Stomach smooth muscle (tissue), 2 donors: ENCODE results near the gene C15orf39.

Experiments
- H3K27ac ChIP-seq: one replicate; pipeline ENCODE4 v1.7.0; 2013; ENCODE audit warnings: mild to moderate bottlenecking, low read length, inconsistent platforms
- H3K27me3 ChIP-seq, 2 donors: one replicate each; pipeline ENCODE4 v1.7.0; 2013; ENCODE audit warnings: low read length in 2 of 2; ENCODE audit not compliant: insufficient read depth in 2 of 2, control insufficient read depth in 1 of 2
- H3K36me3 ChIP-seq, 2 donors: one replicate each; pipeline ENCODE4 v1.7.0; 2013; ENCODE audit warnings: low read length in 2 of 2; ENCODE audit not compliant: control insufficient read depth in 2 of 2, insufficient read depth in 2 of 2
- H3K4me1 ChIP-seq: one replicate; pipeline ENCODE4 v1.7.0; 2013; ENCODE audit warnings: low read length; ENCODE audit not compliant: control insufficient read depth, insufficient read depth
- H3K4me3 ChIP-seq, 2 donors: one replicate each; pipeline ENCODE4 v1.7.0; 2013; ENCODE audit warnings: low read length in 2 of 2
- H3K9ac ChIP-seq, 2 donors: one replicate each; pipeline ENCODE4 v1.7.0; 2013; ENCODE audit warnings: low read length in 2 of 2, mild to moderate bottlenecking in 1 of 2
- H3K9me3 ChIP-seq, 2 donors: one replicate each; pipeline ENCODE4 v1.7.0; 2013; ENCODE audit warnings: low read length in 2 of 2; ENCODE audit not compliant: control insufficient read depth in 2 of 2
- donor health status: healthy.
- donor health status: Pancreatic carcinoma.

The C15orf39 gene

GRCh38 chr15:75174102-75174501 is 27.6 kb upstream of the C15orf39 start:
- Histone ChIP-seq H3K9ac (no peak overlapping the region), H3K27me3 (no peaks in the 10 kb centered on the region), H3K36me3 (no peaks in the 10 kb centered on the region), H3K4me1 (peaks cover 15% of the 10 kb centered on the region), H3K27ac (no peak overlapping the region), H3K9me3 (no peaks in the 10 kb centered on the region), H3K4me3 (no peak overlapping the region)

DNA sequence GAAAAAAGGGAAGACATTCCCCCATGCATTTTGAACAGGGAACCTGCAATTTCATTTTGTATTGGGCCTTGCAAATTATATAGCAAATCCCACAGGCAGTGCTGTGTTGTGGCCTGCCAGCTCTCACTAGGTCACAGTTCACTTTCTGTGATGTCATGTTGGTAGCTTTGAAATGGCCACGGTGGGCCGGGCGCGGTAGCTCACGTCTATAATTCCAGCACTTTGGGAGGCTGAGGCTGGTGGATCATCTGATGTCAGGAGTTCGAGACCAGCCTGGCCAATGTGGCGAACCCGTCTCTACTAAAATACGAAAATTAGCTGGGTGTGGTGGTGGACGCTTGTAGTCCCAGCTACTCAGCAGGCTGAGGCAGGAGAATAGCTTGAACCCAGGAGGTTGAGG is 27.0 kb upstream of the C15orf39 start:
- Histone ChIP-seq H3K9ac (no peak overlapping the region), H3K36me3 (no peaks in the 10 kb centered on the region), H3K4me3 (no peak overlapping the region), H3K27me3 (no peaks in the 10 kb centered on the region), H3K27ac (no peak overlapping the region), H3K4me1 (peaks cover 20% of the 10 kb centered on the region), H3K9me3 (no peaks in the 10 kb centered on the region)

DNA sequence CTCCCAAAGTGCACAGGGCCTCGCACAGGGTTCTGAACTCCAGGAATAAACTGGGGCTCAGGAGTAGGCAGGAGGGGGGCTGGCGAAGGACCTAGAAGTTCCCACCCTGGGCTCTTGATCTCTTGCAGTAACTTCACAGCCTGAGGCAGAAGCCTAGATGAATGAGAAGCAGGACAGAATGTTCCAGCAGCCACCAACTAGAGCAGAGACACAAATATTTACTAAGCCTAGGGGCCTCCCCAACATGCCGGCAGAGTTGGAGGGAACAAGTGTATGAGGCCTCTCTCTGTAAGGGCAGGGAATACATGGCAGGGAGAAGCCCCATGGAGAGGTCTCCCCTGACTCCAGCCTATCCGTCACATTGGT is 25.3 kb upstream of the C15orf39 start:
- no peak overlapping the region for H3K9ac ChIP-seq
- no peak overlapping the region for H3K4me3 ChIP-seq
- peaks cover 32% of the 10 kb centered on the region for H3K4me1 ChIP-seq
- H3K36me3 ChIP-seq = no peaks in the 10 kb centered on the region
- H3K27ac ChIP-seq = peak overlapping the region; percentile 31
- no peaks in the 10 kb centered on the region for H3K27me3 ChIP-seq
- no peaks in the 10 kb centered on the region for H3K9me3 ChIP-seq

DNA sequence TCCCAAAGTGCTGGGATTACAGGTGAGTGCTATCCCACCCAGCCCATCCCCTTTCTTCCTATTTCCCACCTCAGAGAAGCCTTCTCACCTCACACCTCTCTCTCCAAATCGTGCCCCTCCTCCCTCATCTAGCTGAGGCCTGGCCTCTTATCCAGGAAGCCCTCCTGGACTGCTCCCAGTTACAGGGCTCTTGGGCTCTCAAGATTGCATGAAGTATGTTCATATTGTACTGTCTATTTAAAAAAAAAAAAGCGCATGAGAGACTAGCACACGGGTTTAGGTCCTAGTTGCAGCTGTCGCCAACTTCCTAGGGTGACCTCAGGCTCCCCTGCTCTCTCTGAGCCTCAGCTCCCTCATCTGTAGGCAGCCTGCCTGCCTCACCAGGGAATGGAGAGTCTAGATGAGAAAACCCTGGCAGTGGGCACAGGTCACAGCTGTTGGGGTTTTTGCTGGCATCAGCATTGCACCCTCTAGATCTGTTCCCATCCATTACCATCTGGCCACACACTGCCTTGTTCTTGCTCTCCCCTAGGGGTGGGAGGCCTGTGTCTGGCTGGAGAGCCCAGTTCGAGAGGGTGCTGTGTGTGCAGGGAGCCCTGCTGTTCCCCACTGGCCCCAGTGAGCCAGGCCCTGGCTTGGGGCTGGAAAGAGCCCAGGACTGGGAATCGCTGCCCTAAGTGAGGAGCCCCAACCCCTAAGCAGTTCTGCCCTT is 24.2 kb upstream of the C15orf39 start:
- Histone ChIP-seq H3K36me3 (no peaks in the 10 kb centered on the region), H3K27ac (peak overlapping the region; percentile 73), H3K9me3 (no peaks in the 10 kb centered on the region), H3K9ac (peak overlapping the region in 1 of 2 donors; percentile 6), H3K4me3 (no peak overlapping the region), H3K27me3 (no peaks in the 10 kb centered on the region), H3K4me1 (peaks cover 32% of the 10 kb centered on the region)

DNA sequence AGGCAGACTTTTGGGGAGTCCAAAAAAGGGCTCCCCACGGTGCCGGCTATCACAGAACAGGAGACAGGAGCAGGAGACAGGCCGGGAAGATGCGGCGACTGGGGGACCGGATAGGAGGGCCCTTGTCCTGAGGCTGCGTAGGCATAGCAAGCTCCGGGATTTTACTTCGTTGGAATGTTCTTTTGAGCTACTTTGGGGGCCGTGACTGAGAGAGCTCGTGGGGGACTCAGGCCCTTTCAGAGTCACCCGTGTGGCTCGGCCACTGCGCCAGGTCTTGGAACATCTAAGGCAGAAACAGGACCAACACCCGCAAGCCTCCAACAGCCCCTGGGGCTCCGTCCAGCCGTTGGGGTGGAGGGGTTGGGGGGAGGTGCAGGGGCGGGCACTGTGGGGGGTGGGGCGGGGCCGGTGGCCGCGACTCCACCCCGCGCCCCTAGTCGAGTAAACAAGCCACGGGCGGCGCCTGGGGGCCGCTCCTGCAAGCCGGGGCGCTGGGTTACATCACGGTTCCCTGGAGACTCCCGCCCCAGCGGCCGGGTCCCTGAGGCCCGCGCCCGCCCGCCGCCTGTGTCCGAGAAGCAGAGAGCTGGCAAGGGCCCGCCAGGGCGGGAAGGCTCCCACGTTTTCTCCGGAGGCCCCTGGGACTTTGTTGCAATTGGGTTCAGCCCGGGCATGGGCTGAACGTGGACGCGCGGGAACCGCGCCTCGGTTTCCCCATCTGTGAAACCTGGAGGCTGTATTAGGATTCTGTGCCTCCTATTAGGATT is 23.3 kb upstream of the C15orf39 start:
- peak overlapping the region; percentile 75 for H3K27ac ChIP-seq
- peaks cover 32% of the 10 kb centered on the region for H3K4me1 ChIP-seq
- peak overlapping the region; percentile 64 to 69 for H3K9ac ChIP-seq

GRCh38 chr15:75178938-75179745 is 22.5 kb upstream of the C15orf39 start:
- peak overlapping the region; percentile 64 to 69 for H3K9ac ChIP-seq

More for the DNA sequence above, 23.3 kb upstream of the C15orf39 start:
- Histone ChIP-seq H3K36me3 (no peaks in the 10 kb centered on the region), H3K4me3 (peak overlapping the region; percentile 46 to 66), H3K27me3 (no peaks in the 10 kb centered on the region), H3K9me3 (no peaks in the 10 kb centered on the region)

GRCh38 chr15:75179746-75180140 is 21.9 kb upstream of the C15orf39 start:
- Histone ChIP-seq H3K27ac (peak overlapping the region; percentile 75), H3K36me3 (no peaks in the 10 kb centered on the region), H3K9me3 (no peaks in the 10 kb centered on the region), H3K27me3 (no peaks in the 10 kb centered on the region), H3K4me1 (peaks cover 32% of the 10 kb centered on the region), H3K4me3 (no peak overlapping the region), H3K9ac (peak overlapping the region in 1 of 2 donors; percentile 39)

More at GRCh38 chr15:75178938-75179745, 22.5 kb upstream of the C15orf39 start:
- Histone ChIP-seq H3K27ac (peak overlapping the region; percentile 75), H3K36me3 (no peaks in the 10 kb centered on the region), H3K4me1 (peaks cover 32% of the 10 kb centered on the region), H3K27me3 (no peaks in the 10 kb centered on the region), H3K4me3 (peak overlapping the region; percentile 46 to 66), H3K9me3 (no peaks in the 10 kb centered on the region)

- Histone ChIP-seq H3K4me3 (no peak overlapping the region), H3K27me3 (no peaks in the 10 kb centered on the region), H3K9me3 (no peaks in the 10 kb centered on the region), H3K4me1 (peaks cover 32% of the 10 kb centered on the region), H3K36me3 (no peaks in the 10 kb centered on the region), H3K27ac (no peak overlapping the region), H3K9ac (no peak overlapping the region)
These were observed 19.9 kb upstream of the C15orf39 start for GRCh38 chr15:75181780-75182179.

DNA sequence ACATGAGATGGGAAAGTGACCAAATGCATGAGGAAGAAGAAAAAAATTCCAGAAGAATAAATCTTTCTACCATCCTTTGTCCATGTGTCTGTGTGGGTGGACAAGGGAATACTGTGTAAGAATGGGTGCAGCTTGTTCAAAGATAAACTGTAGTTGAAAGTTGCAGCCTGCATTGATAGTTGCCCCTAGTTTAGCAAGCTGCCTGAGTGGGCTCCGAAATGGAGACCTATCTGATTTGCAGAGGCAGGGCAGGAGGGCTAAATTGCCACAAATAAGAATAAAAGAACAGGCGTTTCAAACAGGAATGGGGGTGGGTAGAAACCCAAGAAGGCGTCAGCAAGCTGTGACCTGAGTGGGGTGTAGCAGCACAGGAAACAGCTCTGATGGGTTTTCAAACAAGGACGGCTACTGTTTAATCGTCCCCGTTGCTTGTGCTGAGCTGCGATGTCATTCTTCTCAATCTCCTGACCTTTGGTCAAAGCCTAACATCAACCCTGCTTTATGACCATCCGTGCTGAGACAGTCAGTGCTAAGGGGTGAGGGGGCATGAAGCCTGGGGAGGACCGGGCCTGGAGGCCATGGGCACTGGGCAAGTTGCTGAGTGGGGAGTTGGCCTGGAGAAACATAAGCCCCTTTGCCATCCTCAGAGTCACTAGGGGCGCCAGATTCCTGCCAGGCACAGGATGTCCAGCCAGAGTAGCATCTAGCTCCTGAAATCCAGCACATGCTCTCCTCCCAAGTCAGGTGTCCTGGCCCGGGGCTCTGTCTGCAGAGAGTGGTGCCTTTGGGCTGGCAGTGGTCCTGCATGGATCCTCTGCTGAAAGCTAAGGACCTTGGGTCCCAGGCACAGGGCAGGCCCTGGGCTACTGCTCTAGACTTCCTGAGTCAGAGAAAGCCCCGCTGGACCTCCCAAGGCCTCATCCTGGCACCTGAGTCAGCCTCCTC is 19.2 kb upstream of the C15orf39 start:
- peaks cover 32% of the 10 kb centered on the region for H3K4me1 ChIP-seq
- no peaks in the 10 kb centered on the region for H3K36me3 ChIP-seq
- no peaks in the 10 kb centered on the region for H3K27me3 ChIP-seq
- H3K9me3 ChIP-seq = no peaks in the 10 kb centered on the region
- H3K4me3 ChIP-seq = no peak overlapping the region
- H3K9ac ChIP-seq = no peak overlapping the region
- no peak overlapping the region for H3K27ac ChIP-seq
